GM19193 (cell line): Measurements from ENCODE around the gene MSS51.

Experiments used
- POLR2A ChIP-seq: IDR thresholded peaks from 4 replicates; pipeline ENCODE4 v1.6.1; 2011; ENCODE audit not compliant: insufficient read depth, insufficient read length; ENCODE audit errors: extremely low read depth

MSS51 gene

GRCh38 chr10:73433538-73433867 is at the start of gene MSS51:
TSS of gene MSS51 (minus strand) at chr10:73433561. CDS start at chr10:73428284, 5,277 bp downstream.
- no peak for TF ChIP-seq POLR2A

- TF ChIP-seq POLR2A, result no peak
Observed at GRCh38 chr10:73480158-73480557, 46.8 kb upstream of the MSS51 start.

DNA sequence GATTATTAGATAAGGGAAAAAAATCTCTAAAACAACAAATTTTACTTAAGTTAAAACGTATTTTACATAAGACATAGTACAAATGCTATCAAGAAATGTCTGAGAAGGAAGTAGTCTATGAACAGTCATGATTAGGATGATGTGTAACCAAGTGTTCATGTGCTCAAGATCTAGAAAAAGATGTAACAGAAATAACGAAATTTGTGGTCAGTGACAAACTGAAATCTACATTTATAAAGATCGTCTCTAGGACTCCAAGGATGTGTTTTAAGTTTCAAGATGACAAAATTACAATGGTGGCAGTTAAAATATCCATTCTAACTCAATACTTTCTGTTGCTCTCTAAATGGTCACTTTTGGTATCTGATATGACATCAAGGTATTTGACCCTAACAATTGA is 45.3 kb upstream of the MSS51 start:
- no peak for TF ChIP-seq POLR2A

DNA sequence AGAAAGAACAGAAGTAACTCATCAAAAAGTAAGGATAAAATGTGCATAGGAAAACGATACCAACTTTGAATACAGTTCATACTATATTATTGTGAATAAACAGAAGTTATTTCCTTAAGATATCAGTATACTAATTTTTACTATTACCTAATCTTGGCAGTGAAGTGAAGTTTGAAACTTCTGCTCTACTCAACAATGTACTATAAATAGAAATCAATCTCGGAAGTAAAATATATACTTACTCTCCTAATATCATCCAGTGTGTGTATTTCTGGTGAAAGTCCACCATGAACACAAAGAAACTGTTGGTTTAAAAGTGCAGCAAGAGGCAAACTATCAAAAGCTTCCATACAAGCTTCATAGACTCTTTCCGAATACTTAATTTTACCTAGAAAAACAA is 37.9 kb upstream of the MSS51 start:
- TF ChIP-seq POLR2A, result no peak

- TF ChIP-seq POLR2A, result no peak
Observed at GRCh38 chr10:73469579-73469978, 36.2 kb upstream of the MSS51 start.

GRCh38 chr10:73467206-73467605 is 33.8 kb upstream of the MSS51 start:
- no peak for TF ChIP-seq POLR2A

- no peak for TF ChIP-seq POLR2A
Observed at GRCh38 chr10:73465978-73466726, 32.8 kb upstream of the MSS51 start.

GRCh38 chr10:73460897-73461296 is 27.5 kb upstream of the MSS51 start:
- TF ChIP-seq POLR2A, result no peak

DNA sequence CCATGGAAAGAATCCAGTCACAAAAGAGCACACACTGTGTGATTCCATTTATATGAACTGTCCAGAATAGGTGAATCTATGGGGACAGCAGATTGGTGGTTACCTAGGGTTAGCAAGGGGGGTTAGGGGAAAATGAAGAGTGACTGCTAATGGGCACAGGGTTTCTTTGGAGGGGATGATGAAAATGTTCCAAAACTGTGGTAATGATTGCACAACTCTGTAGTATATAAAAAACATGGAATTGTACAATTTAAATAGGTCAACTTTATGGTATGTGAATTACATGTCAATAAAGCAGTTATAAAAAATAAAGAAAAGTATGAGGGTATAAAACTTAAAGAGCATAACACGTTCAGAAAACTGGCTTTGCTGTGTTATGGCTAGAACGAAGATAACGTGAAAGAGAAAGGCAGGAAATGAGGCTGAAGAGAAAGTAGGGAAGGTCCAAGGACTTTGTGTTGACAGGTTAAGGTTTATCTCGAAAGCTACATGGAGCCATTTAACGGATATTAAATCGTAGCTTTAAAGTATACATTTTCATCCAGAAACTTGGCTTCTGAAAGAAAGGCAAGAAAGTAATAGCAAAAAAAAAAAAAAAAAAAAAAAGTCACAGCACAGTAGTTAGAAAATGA is 26.4 kb upstream of the MSS51 start:
- no peak for TF ChIP-seq POLR2A

GRCh38 chr10:73456187-73456890 is 23.0 kb upstream of the MSS51 start:
- no peak for TF ChIP-seq POLR2A

- no peak for TF ChIP-seq POLR2A
Observed at GRCh38 chr10:73449113-73449512, 15.8 kb upstream of the MSS51 start.

GRCh38 chr10:73448384-73448783 is 15.0 kb upstream of the MSS51 start:
- no peak for TF ChIP-seq POLR2A

- TF ChIP-seq POLR2A, result no peak
Observed at GRCh38 chr10:73446926-73447325, 13.6 kb upstream of the MSS51 start.

DNA sequence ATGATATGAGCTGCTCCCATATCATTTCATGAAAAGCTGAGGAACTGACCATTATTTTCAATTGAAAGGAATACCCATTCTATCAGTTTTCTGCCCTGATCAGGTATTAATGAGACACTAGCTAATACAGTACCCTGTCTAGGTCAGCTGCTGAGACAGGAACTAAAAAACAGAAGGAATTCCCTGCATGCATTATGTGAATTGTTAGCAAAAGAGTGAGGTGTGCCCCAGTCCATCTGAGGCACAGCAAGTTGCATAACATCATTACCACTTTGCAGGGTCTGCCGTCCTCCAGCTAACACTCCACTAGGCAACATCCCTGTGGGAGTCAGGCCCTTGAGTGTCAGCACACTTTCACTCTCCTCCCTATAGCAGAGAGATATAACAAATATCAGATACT is 11.1 kb upstream of the MSS51 start:
- no peak for TF ChIP-seq POLR2A

DNA sequence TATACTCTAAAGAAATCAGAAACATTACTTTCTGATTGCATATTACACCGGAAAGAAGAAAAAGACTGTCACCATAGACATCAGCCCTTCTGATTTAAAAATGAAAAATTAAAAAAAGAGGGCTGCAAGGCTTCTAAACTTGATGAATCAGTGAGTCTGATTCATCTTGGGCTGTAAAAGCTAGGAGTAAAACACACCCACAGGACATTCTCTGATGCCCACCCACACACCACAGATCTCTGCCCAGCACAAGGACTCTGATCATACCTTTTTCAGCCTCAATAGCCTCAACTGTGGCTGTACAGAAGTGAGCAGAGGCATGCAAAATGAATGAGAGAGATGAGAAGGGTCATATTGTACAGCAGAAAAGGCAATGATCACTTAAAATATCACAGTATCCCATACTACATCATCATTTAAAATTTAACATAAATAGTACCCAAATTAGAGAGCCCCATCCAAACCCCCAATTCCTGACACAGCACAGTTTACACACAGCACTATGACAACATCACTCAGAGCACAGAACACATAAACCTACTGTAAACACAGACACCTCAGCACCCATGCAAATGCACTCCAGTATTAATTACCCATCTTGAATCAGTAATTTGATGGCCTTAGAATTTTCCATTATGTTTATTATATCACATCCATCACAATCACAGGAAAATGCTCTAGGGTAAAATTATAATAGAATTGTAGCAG is 6.4 kb upstream of the MSS51 start:
- TF ChIP-seq POLR2A, result no peak
